Measurements from ENCODE around the gene IRF2.
A peak's percentile ranks its signal among the peaks of the same experiment; 100 is the strongest.
"Not testable (repeated sequence)": the region's sequence is repeated elsewhere in the genome, so short reads cannot be mapped to it uniquely, and the experiment has no call there.

IRF2 gene

DNA sequence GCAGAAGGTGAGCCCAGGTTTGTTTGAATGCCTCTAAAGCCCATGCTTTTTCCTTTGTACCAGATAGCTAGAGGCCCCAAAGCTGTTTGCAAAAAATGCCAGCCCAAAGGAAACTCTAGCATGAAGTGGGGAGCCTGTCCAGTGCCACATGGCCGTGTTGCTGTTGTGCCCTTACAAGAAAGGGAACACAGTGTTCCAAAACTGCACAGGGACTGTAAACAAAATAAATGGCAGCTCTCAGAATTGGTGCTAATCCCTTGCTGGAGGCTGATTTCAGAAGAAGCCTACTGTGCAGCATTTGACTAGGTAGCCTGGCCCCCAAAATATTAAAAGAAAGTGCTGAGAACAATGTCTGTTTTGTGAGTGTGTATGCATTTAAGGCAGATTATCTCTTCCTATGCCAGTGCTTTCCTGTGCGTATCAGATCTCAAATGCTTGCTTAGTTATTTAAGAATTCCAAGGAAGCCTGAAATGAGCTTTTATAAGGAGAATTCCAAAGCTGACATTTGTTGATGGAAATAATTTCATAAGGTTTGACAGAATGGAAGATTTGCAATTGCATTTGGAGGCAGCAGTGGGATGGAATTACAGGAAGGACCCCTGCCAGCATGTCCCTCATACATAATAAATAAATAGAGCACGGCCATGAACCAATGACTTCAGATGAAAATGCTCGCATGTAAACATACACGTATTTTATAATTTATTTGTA lies 115.7 kb downstream of the IRF2 start:
- DNase-seq, result no peak

GRCh38 chr4:184357772-184358171 lies 116.6 kb downstream of the IRF2 start:
- no peak for DNase-seq

- DNase-seq, result no peak
These were observed 117.2 kb downstream of the IRF2 start for GRCh38 chr4:184357165-184357564.

DNA sequence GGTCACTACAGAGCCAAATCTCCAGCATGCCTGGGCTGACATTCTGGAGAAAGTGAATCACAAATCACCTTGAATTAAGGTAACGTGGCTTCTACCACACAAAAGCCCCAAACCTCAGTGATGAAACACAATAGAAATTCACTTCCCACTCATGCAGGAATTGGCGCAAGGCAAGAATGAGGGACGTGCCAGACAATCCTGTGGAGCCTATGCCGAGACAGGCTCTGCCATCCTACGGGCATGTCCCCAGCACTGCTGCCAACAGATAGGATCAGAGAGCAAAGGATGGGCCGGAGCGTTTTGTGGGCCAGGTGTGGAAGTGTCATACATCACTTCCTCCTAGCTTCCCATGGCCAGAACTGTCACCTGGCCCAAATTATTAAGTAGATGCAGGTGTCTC lies 118.0 kb downstream of the IRF2 start:
- no peak for DNase-seq

DNA sequence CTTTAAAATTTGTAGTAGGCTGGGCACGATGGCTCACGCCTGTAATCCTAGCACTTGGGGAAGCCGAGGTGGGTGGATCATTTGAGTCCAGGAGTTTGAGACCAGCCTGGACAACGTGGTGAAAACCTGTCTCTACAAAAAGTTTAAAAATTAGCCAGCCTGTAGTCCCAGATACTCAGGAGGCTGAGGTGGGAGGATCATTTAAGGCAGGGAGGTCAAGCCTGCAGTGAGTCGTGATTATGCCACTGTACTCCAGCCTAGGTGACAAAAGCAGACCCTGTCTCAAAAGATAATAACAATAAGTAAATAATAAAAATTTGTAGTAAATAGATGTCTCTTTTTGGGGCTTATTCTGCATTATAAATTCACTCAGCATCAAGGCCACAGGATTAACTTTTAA lies 118.5 kb downstream of the IRF2 start:
- no peak for DNase-seq

GRCh38 chr4:184355111-184355604 lies 119.2 kb downstream of the IRF2 start:
- DNase-seq, result no peak

- DNase-seq, result no peak
These were observed 121.5 kb downstream of the IRF2 start for GRCh38 chr4:184352891-184353290.

- no peak for DNase-seq
These were observed 122.5 kb downstream of the IRF2 start for GRCh38 chr4:184351560-184352451.

- no peak for DNase-seq
These were observed 123.4 kb downstream of the IRF2 start for GRCh38 chr4:184350964-184351363.

DNA sequence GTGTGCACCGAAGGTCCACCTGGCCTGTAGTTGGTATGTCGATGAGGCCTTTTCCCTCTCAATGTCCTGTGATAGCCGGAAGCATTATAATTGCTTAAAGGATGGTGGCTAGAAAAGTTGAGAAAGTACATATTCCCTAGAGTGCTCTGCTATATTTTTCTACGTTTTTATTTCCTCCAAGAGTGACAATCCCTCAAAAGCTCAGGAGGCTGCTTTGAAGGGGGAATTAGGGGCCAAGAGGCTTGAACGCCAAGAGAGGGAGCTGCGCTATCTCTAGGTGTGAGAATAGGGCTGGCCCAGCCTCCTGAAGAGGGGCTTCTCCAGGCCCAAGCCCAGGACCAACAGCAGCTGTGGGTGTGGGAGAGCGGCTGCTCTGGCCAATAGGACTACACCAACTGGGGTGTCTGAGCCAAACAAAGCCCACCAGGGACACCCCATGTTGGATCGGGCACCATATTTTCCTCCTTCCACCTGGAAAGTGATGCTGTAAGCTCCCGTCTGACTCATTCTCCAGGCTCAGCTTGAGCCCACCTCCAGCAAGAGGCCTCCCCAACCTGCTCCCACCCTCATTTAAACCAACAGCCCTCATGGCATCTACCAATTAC lies 124.0 kb downstream of the IRF2 start:
- no peak for DNase-seq

DNA sequence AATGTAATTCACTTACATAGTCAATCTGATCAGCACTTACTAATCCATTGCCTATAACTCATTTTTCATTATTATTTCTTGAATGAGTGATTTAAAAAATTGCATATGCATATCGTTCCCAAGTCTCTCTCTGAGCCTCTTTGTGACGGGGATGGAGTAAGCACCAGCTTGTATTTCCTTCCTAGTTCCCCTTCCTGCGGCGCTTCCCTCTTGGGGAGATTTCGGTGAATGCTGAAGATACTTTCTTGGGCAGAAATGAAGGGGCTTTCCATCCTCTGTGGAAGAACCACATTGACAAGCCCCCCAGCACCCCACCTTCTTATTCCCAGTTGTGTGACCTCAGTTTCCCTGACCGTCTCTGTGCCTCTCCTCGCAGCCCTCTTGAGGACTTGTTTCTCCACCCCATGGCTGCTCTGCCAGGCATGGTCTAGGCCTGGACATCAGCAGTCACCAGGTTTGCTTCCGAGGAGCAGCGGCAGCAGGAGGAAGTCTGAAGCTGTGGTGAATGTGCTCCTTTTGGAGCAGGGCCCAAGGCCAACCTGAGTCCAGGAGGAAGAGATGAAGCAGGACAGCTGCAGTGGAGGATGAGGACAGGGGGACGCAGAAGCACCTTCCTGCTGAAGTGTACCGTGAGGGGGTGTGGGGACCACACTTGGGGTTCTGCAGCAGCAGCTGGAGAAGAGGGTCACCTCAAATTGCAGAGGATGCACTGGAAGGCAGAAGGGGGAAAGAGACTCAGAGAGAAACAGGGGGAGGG lies 124.9 kb downstream of the IRF2 start:
- DNase-seq, result no peak

- no peak for DNase-seq
These were observed 125.8 kb downstream of the IRF2 start for GRCh38 chr4:184348311-184349233.

GRCh38 chr4:184347251-184348239 lies 126.8 kb downstream of the IRF2 start:
- DNase-seq, result no peak

DNA sequence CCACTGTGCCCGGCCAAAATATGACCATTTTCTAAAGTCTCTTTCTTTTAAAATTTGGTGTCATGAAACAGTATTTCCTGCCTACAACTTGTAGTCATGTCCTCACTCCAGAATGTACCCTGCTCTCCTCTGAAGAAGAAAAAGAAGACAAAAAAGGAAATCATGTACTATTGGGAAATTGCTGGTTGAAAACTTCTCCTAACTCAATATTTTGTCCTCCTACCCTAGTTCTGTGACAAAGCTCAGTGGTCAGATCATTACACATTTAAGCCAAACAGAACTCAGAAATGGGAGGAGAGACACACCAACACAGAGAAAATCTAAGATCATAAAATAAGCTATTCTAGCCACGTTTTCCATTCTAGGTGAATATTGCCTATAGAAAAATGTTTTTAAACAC lies 127.7 kb downstream of the IRF2 start:
- DNase-seq, result no peak

DNA sequence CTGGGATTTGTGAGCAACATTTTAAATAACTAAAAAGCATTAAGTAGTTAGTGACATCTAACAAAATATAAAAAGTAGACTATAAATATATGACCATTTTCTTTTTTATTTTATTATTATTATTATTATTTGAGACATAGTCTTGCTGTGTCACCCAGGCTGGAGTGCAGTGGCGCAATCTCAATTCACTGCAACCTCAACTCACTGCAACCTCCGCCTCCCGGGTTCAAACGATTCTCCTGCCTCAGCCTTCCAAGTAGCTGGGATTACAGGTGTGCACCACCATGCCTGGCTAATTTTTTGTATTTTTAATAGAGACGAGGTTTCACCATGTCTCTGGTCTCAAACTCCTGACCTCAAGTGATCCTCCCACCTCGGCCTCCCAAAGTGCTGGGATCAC lies 128.1 kb downstream of the IRF2 start:
- not testable (repeated sequence) for DNase-seq

DNA sequence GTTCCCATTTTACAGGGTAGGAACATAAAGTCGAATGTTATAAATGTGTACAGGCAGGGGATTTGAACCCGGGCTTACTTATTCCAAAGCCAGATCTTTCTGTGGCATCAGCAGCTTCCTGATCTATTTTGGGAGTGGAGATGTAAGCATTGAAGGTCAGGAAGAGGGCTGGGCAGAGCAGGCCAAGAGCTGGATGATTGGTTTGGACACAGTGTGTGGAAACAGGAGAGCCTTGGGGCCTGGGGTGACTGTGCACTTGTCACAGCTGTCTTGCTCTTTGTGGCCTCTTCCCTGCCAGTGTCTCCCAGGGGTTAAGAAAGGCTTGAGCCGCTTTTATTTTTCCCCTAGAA lies 128.8 kb downstream of the IRF2 start:
- no peak for DNase-seq

DNA sequence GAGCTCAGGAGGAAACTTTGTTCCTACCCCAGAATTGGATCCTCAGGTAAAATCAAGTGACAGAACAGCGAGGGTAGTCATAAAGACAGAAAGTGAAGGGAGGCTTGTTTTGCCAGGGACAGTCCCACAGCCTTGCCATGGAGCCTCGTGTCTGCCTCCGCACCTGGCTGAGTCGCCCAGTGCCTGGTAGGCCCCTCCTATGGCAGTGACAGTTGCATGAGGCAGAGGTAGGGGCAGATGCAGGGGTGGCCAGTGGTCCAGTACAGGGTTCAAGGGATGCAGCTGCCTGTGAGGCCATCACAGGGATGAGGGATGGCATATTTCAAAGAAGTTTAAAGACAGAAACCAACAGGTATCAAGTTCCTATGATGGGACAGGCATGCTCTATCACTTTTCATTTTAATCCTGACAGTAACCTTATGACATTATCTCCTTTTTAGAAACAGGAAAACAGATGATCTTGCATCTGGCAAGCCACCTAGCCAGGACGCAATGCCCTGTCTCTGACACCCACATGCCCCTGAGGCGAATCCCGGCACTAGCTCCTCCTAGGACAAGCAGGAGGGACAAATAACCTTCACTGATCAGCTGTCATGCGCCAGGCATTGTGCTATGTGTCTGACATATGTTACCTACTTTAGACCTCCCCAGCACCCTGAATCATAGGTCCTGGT lies 129.3 kb downstream of the IRF2 start:
- DNase-seq, result peak; percentile 64

DNA sequence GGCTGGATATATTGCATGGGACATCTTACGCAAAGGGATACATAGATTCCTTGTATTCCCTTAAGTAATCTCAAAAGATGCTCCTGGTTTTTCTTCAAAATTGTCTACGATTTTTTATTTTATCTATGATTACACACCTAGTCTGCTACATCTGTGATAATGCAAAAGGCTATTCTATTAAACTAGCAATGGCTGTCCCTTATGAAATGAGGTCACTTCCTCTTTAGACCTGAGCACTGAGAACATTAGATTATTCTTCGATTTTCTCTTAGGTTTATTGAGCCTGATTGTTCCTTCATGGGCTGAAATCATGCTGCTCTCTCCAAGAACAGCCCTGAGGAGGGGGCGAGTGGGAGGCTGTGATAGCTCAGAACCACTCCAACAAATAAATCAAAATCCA lies 129.9 kb downstream of the IRF2 start:
- DNase-seq, result no peak

GRCh38 chr4:184343502-184344177 lies 130.7 kb downstream of the IRF2 start:
- DNase-seq, result peak; percentile 41

Measured in stimulated activated CD4-positive, alpha-beta T cell treated with anti-CD3 and anti-CD28 coated beads, Interleukin-1b, Interleukin-23, amount 100 ng/mL, for 48 hours (primary cell).